ENCODE data around the gene HTR3D.
"Not testable (repeated sequence)": the region's sequence is repeated elsewhere in the genome, so short reads cannot be mapped to it uniquely, and the experiment has no call there.

The HTR3D gene

DNA sequence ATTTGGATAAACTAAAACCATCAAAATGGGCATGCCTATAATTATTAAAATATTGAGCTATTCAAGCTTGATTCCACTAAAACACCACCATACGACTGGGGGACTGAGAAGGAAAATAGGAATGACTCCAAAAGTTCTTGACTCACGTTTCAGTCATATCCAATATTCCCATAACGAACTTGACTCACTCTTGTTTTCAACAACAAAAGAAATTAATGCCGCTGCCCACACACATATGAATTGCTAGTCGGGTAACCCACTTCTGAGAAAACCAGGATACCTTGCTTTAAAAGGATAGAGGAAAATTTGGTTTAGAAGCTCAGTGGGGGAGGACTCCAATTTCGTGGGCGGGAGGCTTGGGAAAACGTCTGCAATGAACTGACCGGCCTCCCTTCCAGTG lies 26.5 kb downstream of the HTR3D start:
- Histone ChIP-seq H3K9ac (ENCODE audit: low read length) (no peak overlapping the region), H3K36me3 (ENCODE audit: control insufficient read depth, insufficient read depth, low read length) (no peaks in the 10 kb centered on the region), H3K27me3 (ENCODE audit: control insufficient read depth, insufficient read depth, low read length) (no peaks in the 10 kb centered on the region), H3K27ac (ENCODE audit: low read depth, low read length) (no peak overlapping the region), H3K4me3 (ENCODE audit: low read length) (no peak overlapping the region), H3K4me1 (ENCODE audit: control insufficient read depth, insufficient read depth, low read length) (no peaks in the 10 kb centered on the region)

GRCh38 chr3:184059424-184059823 lies 27.9 kb downstream of the HTR3D start:
- H3K9ac ChIP-seq (ENCODE audit: low read length): no peak overlapping the region
- no peaks in the 10 kb centered on the region for H3K27me3 ChIP-seq (ENCODE audit: control insufficient read depth, insufficient read depth, low read length)
- H3K27ac ChIP-seq (ENCODE audit: low read depth, low read length): no peak overlapping the region
- no peaks in the 10 kb centered on the region for H3K36me3 ChIP-seq (ENCODE audit: control insufficient read depth, insufficient read depth, low read length)
- no peaks in the 10 kb centered on the region for H3K4me1 ChIP-seq (ENCODE audit: control insufficient read depth, insufficient read depth, low read length)
- no peak overlapping the region for H3K4me3 ChIP-seq (ENCODE audit: low read length)

GRCh38 chr3:184062637-184063036 lies 31.1 kb downstream of the HTR3D start:
- Histone ChIP-seq H3K36me3 (ENCODE audit: control insufficient read depth, insufficient read depth, low read length) (no peaks in the 10 kb centered on the region), H3K9ac (ENCODE audit: low read length) (no peak overlapping the region), H3K27ac (ENCODE audit: low read depth, low read length) (no peak overlapping the region), H3K4me3 (ENCODE audit: low read length) (no peak overlapping the region), H3K4me1 (ENCODE audit: control insufficient read depth, insufficient read depth, low read length) (no peaks in the 10 kb centered on the region), H3K27me3 (ENCODE audit: control insufficient read depth, insufficient read depth, low read length) (no peaks in the 10 kb centered on the region)

DNA sequence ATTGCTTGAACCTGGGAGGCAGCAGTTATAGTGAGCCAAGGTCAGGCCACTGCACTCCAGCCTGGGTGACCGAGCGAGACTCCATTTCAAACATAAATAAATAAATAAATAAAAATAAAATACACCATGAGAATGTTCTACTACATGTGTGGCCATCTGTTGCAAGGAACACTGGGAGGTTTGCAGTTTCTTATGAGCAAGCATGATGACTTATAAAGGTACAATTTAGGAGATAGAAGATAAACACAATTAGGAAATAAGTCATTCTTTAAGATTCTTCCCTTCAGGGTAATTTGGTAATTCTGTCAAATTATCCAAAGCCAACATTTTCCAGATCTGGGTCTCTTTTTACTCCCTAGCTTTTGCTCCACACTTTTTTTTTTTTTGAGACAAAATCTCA lies 34.7 kb downstream of the HTR3D start:
- H3K4me1 ChIP-seq (ENCODE audit: control insufficient read depth, insufficient read depth, low read length): no peaks in the 10 kb centered on the region
- no peak overlapping the region for H3K27ac ChIP-seq (ENCODE audit: low read depth, low read length)
- H3K36me3 ChIP-seq (ENCODE audit: control insufficient read depth, insufficient read depth, low read length): no peaks in the 10 kb centered on the region
- H3K9ac ChIP-seq (ENCODE audit: low read length): no peak overlapping the region
- H3K4me3 ChIP-seq (ENCODE audit: low read length): no peak overlapping the region
- no peaks in the 10 kb centered on the region for H3K27me3 ChIP-seq (ENCODE audit: control insufficient read depth, insufficient read depth, low read length)

- H3K4me1 ChIP-seq (ENCODE audit: control insufficient read depth, insufficient read depth, low read length): no peaks in the 10 kb centered on the region
- H3K27me3 ChIP-seq (ENCODE audit: control insufficient read depth, insufficient read depth, low read length): no peaks in the 10 kb centered on the region
- no peak overlapping the region for H3K27ac ChIP-seq (ENCODE audit: low read depth, low read length)
- no peak overlapping the region for H3K4me3 ChIP-seq (ENCODE audit: low read length)
- no peaks in the 10 kb centered on the region for H3K36me3 ChIP-seq (ENCODE audit: control insufficient read depth, insufficient read depth, low read length)
- H3K9ac ChIP-seq (ENCODE audit: low read length): no peak overlapping the region
These were observed 36.1 kb downstream of the HTR3D start for GRCh38 chr3:184067573-184068055.

DNA sequence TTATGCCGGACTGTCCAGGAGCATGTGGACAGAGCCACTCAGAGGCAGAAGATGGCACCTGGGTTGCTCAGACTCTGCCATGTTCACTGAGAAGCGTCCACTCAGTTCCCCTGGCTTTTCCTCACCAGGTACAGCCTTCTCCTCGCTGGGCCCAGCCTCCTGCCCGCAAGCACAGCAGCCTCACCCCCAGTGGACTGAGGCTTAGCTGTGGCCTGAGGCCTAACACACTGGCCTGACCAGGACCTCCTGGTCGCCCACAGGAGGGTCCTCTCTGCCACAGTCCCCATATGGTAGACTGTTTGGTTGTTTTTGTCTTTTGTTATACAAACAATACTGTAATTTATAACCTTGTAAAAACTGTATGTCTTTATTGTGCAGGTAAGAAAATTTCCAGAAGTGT lies 36.8 kb downstream of the HTR3D start:
- H3K9ac ChIP-seq (ENCODE audit: low read length): no peak overlapping the region
- H3K4me1 ChIP-seq (ENCODE audit: control insufficient read depth, insufficient read depth, low read length): no peaks in the 10 kb centered on the region
- no peaks in the 10 kb centered on the region for H3K36me3 ChIP-seq (ENCODE audit: control insufficient read depth, insufficient read depth, low read length)
- no peaks in the 10 kb centered on the region for H3K27me3 ChIP-seq (ENCODE audit: control insufficient read depth, insufficient read depth, low read length)
- H3K27ac ChIP-seq (ENCODE audit: low read depth, low read length): no peak overlapping the region
- H3K4me3 ChIP-seq (ENCODE audit: low read length): no peak overlapping the region

GRCh38 chr3:184071142-184071541 lies 39.6 kb downstream of the HTR3D start:
- not testable (repeated sequence) for H3K9ac ChIP-seq (ENCODE audit: low read length); H3K4me3 ChIP-seq (ENCODE audit: low read length); H3K36me3 ChIP-seq (ENCODE audit: control insufficient read depth, insufficient read depth, low read length); H3K27me3 ChIP-seq (ENCODE audit: control insufficient read depth, insufficient read depth, low read length); H3K27ac ChIP-seq (ENCODE audit: low read depth, low read length); H3K4me1 ChIP-seq (ENCODE audit: control insufficient read depth, insufficient read depth, low read length)

GRCh38 chr3:184073621-184074020 lies 42.1 kb downstream of the HTR3D start:
- Histone ChIP-seq H3K27me3 (ENCODE audit: control insufficient read depth, insufficient read depth, low read length) (no peaks in the 10 kb centered on the region), H3K27ac (ENCODE audit: low read depth, low read length) (no peak overlapping the region), H3K4me1 (ENCODE audit: control insufficient read depth, insufficient read depth, low read length) (no peaks in the 10 kb centered on the region), H3K36me3 (ENCODE audit: control insufficient read depth, insufficient read depth, low read length) (no peaks in the 10 kb centered on the region), H3K4me3 (ENCODE audit: low read length) (no peak overlapping the region), H3K9ac (ENCODE audit: low read length) (no peak overlapping the region)

DNA sequence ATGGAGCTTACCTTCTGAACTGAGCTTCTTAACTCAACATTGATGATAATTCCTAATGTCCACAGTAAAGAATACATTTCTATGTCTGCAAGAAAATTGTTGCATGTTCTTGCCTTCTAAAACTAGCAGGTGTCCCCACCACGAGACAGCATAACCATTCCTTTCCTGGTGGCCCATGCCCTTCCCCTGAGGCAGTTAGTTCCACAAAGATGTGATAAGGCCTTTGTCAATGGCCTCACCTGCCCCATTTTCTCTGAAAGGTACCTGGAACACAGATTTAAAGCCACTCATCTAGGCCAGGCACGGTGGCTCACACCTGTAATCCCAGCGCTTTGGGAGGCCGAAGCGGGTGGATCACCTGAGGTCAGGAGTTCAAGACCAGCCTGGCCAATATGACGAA lies 44.4 kb downstream of the HTR3D start:
- Histone ChIP-seq H3K27me3 (ENCODE audit: control insufficient read depth, insufficient read depth, low read length) (no peaks in the 10 kb centered on the region), H3K9ac (ENCODE audit: low read length) (no peak overlapping the region), H3K4me3 (ENCODE audit: low read length) (no peak overlapping the region), H3K36me3 (ENCODE audit: control insufficient read depth, insufficient read depth, low read length) (no peaks in the 10 kb centered on the region), H3K4me1 (ENCODE audit: control insufficient read depth, insufficient read depth, low read length) (no peaks in the 10 kb centered on the region), H3K27ac (ENCODE audit: low read depth, low read length) (no peak overlapping the region)

DNA sequence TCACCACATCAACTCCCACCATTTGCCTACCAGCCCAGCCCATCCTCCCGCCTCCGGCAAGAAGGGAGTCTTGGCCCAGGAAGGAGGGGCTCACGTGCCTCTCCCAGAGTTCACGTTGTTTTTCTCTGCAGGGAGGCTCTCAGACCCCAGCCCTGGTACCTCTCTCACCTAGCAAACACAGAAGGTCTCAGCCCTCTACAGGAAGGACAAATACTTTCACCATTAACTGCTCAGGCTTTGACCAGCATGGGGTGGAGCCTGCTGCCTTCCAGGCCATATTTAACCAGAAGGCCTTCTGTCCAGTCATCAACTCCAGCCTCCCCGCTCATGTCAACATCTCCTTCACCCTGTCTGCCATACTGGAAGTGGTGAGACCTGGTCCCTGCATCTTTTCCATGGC lies 46.3 kb downstream of the HTR3D start:
- Histone ChIP-seq H3K4me3 (ENCODE audit: low read length) (no peak overlapping the region), H3K9ac (ENCODE audit: low read length) (no peak overlapping the region), H3K36me3 (ENCODE audit: control insufficient read depth, insufficient read depth, low read length) (no peaks in the 10 kb centered on the region), H3K27ac (ENCODE audit: low read depth, low read length) (no peak overlapping the region), H3K27me3 (ENCODE audit: control insufficient read depth, insufficient read depth, low read length) (no peaks in the 10 kb centered on the region), H3K4me1 (ENCODE audit: control insufficient read depth, insufficient read depth, low read length) (no peaks in the 10 kb centered on the region)

DNA sequence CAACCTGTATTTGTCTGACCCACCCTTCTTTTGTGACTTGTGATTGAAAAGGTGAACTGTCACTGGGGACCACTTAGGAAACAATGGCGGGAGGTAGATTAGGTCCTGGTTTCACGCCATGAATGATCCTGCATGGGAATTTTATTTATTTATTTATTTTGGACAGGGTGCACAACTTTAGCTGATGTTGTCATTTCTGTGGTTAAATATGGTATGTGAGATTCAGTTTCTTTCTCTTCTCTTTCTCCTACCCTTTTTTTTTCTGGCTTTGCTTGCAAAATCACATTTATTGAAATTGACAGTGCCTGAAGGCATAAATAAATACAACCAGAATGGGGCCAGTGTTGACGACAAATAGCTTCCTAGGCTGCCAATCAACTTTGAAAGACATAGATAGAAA lies 47.3 kb downstream of the HTR3D start:
- Histone ChIP-seq H3K36me3 (ENCODE audit: control insufficient read depth, insufficient read depth, low read length) (no peaks in the 10 kb centered on the region), H3K27ac (ENCODE audit: low read depth, low read length) (no peak overlapping the region), H3K4me1 (ENCODE audit: control insufficient read depth, insufficient read depth, low read length) (no peaks in the 10 kb centered on the region), H3K4me3 (ENCODE audit: low read length) (no peak overlapping the region), H3K27me3 (ENCODE audit: control insufficient read depth, insufficient read depth, low read length) (no peaks in the 10 kb centered on the region), H3K9ac (ENCODE audit: low read length) (no peak overlapping the region)

DNA sequence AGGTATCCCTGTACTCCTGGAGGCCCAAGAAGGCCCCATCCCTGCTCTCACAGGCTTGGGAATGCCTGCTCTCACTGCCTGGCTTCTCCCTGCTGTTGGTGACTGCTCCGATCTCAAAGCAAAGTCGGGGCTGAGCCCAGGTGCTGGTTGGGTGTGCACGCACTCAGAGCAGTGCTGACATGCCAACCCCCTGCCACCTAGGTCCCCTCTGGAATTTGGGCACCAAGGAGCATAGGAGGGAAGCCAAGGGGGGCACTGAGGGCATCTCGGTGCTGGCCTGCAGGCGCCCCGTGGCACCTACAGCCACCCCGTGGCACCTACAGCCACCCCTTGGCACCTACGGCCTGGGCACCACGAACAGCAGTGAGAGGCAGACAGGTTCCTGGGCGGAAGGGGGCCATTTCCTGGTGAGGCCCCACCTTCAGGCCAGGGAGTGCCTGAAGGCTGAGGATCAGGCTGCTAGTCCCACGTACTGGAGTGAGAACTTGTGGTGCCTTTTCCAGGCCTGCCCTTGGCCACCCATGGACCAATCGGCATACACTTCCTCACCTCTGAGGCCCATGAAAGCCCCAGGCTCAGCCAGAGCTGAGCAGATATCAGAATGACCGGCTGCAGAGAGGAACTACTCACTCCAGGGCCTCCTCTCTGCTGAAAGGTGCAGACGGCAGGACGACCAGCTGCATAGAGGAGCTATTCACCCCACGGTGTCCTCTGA lies 49.7 kb downstream of the HTR3D start:
- H3K4me3 ChIP-seq (ENCODE audit: low read length): no peak overlapping the region
- no peak overlapping the region for H3K27ac ChIP-seq (ENCODE audit: low read depth, low read length)
- no peaks in the 10 kb centered on the region for H3K36me3 ChIP-seq (ENCODE audit: control insufficient read depth, insufficient read depth, low read length)
- no peaks in the 10 kb centered on the region for H3K4me1 ChIP-seq (ENCODE audit: control insufficient read depth, insufficient read depth, low read length)
- H3K27me3 ChIP-seq (ENCODE audit: control insufficient read depth, insufficient read depth, low read length): no peaks in the 10 kb centered on the region
- H3K9ac ChIP-seq (ENCODE audit: low read length): no peak overlapping the region

GRCh38 chr3:184082034-184082433 lies 50.5 kb downstream of the HTR3D start:
- Histone ChIP-seq H3K27me3 (ENCODE audit: control insufficient read depth, insufficient read depth, low read length) (no peaks in the 10 kb centered on the region), H3K4me3 (ENCODE audit: low read length) (no peak overlapping the region), H3K27ac (ENCODE audit: low read depth, low read length) (no peak overlapping the region), H3K4me1 (ENCODE audit: control insufficient read depth, insufficient read depth, low read length) (no peaks in the 10 kb centered on the region), H3K9ac (ENCODE audit: low read length) (no peak overlapping the region), H3K36me3 (ENCODE audit: control insufficient read depth, insufficient read depth, low read length) (no peaks in the 10 kb centered on the region)

All from rectal smooth muscle tissue (tissue), 1 donor.